DMS114 treated with DMSO at 0.1 percent for 48 hours (cell line): Measurements from ENCODE around the gene VPS41.

Source experiments
- DNase-seq: peaks from one replicate; lab custom pipeline; 2025; ENCODE audit not compliant: unreplicated experiment; lab: John Stamatoyannopoulos, UW

VPS41 gene

DNA sequence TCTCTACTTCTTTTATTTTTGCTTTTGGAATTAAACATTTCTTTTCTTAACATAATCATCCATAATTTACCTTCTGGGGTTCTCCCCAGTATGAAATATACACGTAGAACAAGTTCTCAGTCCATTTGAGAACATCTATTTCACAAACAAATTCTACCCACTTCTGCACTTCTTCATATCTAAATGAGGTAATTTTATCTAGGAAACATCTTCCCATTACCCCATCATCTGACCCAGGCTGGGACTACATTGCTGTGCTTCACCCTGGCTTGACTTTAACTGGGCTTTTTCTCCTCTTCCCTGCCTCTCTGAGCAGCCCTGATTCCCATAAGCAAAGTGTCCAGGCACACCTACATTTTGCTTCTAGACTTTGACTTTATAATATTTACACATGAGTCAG, 234.5 kb downstream of the VPS41 start:
- no peak for DNase-seq

DNA sequence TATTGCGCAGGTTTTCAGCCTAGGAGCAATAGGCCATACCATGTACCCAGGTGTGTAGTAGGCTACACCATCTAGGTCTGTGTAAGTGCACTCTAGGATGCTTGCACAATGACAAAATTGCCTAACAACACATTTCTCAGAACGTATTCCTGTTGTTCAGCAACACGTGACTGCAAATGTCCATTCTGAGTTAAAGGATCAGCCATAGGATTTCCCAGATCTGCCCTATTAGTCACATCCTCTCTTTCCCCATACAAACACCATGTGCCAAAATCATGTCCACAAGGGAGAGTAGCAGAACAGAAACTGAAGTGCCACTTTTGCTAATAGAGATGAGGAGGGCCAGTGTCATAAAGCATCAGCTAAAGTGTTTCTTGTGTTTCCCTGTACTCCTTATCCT, 235.2 kb downstream of the VPS41 start:
- DNase-seq: no peak
